Suprapubic skin (tissue), 4 donors: ENCODE measurements around the gene NFX1.

Experiments
- CTCF ChIP-seq, 2 donors: fragments of 200-600 bp in 1 of 2; fragments of 450-650 bp in 1 of 2; sonication (generic) in 1 of 2; IDR thresholded peaks; one replicate each; pipeline ENCODE4 v1.5.1; 2016 to 2019; ENCODE audit warnings: antibody characterized with exemption in 2 of 2, mild to moderate bottlenecking in 1 of 2, moderate library complexity in 1 of 2
- EP300 ChIP-seq: sonication (generic); formaldehyde crosslinking; IDR thresholded peaks from one replicate; pipeline ENCODE4 v1.6.1; 2017; ENCODE audit warnings: antibody characterized with exemption
- POLR2AphosphoS5 ChIP-seq, 3 donors: sonication (generic); formaldehyde crosslinking; IDR thresholded peaks; one replicate each; pipeline ENCODE4 v1.6.1; 2017; ENCODE audit warnings: antibody characterized with exemption in 3 of 3

GRCh38 chr9:33273972-33274328 is 16.4 kb upstream of the NFX1 start:
- no peak for TF ChIP-seq POLR2AphosphoS5 (IDR thresholded peaks at IDR 0.05)
- TF ChIP-seq CTCF (IDR thresholded peaks at IDR 0.05) = no peak
- TF ChIP-seq EP300 = no peak
